Measurements from ENCODE around the gene SLC6A19.

SLC6A19 gene

GRCh38 chr5:1253456-1254105 is 52.2 kb downstream of the SLC6A19 start:
- H3K4me3 ChIP-seq (ENCODE audit: insufficient read depth, low read depth, low read length): no peak overlapping the region
- 94 to 97% methylated on average over 33 of the region's 33 CpGs for WGBS, 2 experiments
- H3K9me3 ChIP-seq (ENCODE audit: control insufficient read depth, low read length): no peaks in the 10 kb centered on the region
- no peaks in the 10 kb centered on the region for H3K36me3 ChIP-seq (ENCODE audit: control insufficient read depth, insufficient read depth, low read length)
- no peak overlapping the region for H3K27ac ChIP-seq (ENCODE audit: insufficient read depth, low read depth, low read length, poor library complexity, severe bottlenecking)
- H3K27me3 ChIP-seq (ENCODE audit: control insufficient read depth, insufficient read depth, low read length, poor library complexity, severe bottlenecking): no peaks in the 10 kb centered on the region
- H3K4me1 ChIP-seq (ENCODE audit: control insufficient read depth, insufficient read depth, low read length): no peaks in the 10 kb centered on the region

GRCh38 chr5:1254196-1254595 is 52.8 kb downstream of the SLC6A19 start:
- H3K27me3 ChIP-seq (ENCODE audit: control insufficient read depth, insufficient read depth, low read length, poor library complexity, severe bottlenecking): no peaks in the 10 kb centered on the region
- H3K9me3 ChIP-seq (ENCODE audit: control insufficient read depth, low read length): no peaks in the 10 kb centered on the region
- no peak overlapping the region for H3K4me3 ChIP-seq (ENCODE audit: insufficient read depth, low read depth, low read length)
- H3K27ac ChIP-seq (ENCODE audit: insufficient read depth, low read depth, low read length, poor library complexity, severe bottlenecking): no peak overlapping the region
- H3K36me3 ChIP-seq (ENCODE audit: control insufficient read depth, insufficient read depth, low read length): no peaks in the 10 kb centered on the region
- WGBS, 2 experiments: 94 to 95% methylated on average over 19 of the region's 19 CpGs
- no peaks in the 10 kb centered on the region for H3K4me1 ChIP-seq (ENCODE audit: control insufficient read depth, insufficient read depth, low read length)

GRCh38 chr5:1255081-1255561 is 53.7 kb downstream of the SLC6A19 start:
- Histone ChIP-seq H3K27ac (ENCODE audit: insufficient read depth, low read depth, low read length, poor library complexity, severe bottlenecking) (no peak overlapping the region), H3K4me3 (ENCODE audit: insufficient read depth, low read depth, low read length) (no peak overlapping the region), H3K36me3 (ENCODE audit: control insufficient read depth, insufficient read depth, low read length) (no peaks in the 10 kb centered on the region), H3K27me3 (ENCODE audit: control insufficient read depth, insufficient read depth, low read length, poor library complexity, severe bottlenecking) (no peaks in the 10 kb centered on the region), H3K4me1 (ENCODE audit: control insufficient read depth, insufficient read depth, low read length) (no peaks in the 10 kb centered on the region), H3K9me3 (ENCODE audit: control insufficient read depth, low read length) (no peaks in the 10 kb centered on the region)
- WGBS, 2 experiments: 90 to 91% methylated on average over 16 of the region's 16 CpGs

DNA sequence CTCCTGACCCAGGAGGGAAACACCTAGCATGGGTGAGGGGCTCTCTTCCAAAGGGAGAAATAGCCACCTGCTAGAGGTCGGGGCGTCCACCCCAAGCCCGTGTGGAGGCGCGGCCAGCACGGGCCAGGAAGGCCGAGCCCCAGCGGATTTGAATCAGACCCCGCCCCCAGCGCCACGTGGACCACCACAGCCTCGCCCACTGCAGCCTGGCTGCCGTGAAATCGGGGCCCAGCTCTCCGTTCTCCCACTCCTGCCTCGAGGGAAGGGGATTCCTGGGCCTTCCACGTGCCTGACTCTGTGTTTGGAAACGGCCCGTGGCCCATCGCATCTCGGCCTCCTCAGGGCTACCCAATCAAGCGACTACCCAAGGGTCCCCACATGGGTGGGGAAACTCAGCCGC is 55.4 kb downstream of the SLC6A19 start:
- Histone ChIP-seq H3K4me3 (ENCODE audit: insufficient read depth, low read depth, low read length) (no peak overlapping the region), H3K36me3 (ENCODE audit: control insufficient read depth, insufficient read depth, low read length) (no peaks in the 10 kb centered on the region), H3K9me3 (ENCODE audit: control insufficient read depth, low read length) (no peaks in the 10 kb centered on the region), H3K4me1 (ENCODE audit: control insufficient read depth, insufficient read depth, low read length) (no peaks in the 10 kb centered on the region), H3K27ac (ENCODE audit: insufficient read depth, low read depth, low read length, poor library complexity, severe bottlenecking) (no peak overlapping the region), H3K27me3 (ENCODE audit: control insufficient read depth, insufficient read depth, low read length, poor library complexity, severe bottlenecking) (no peaks in the 10 kb centered on the region)
- WGBS, 2 experiments: 89% methylated on average over 23 of the region's 23 CpGs

DNA sequence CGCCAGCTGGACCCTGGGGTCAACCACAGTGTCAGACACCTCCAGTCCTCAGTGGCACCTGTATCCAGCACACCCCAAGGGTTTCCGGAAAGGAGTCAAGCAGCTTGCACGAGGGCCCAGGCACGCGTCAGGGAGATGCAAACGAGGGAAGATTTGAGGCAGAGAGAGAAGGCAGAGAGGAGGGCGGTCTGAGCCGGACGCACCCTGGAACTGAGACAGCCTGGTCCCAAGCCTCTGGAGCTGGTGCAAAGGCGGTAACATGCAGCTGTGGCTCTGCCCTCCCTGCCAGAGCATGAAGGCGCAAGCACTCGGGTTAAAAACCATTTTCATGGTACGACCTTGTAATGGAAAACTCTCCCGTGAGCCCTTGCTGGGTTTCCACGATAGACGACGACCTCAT is 56.0 kb downstream of the SLC6A19 start:
- WGBS, 2 experiments: 89 to 90% methylated on average over 17 of the region's 17 CpGs

DNA sequence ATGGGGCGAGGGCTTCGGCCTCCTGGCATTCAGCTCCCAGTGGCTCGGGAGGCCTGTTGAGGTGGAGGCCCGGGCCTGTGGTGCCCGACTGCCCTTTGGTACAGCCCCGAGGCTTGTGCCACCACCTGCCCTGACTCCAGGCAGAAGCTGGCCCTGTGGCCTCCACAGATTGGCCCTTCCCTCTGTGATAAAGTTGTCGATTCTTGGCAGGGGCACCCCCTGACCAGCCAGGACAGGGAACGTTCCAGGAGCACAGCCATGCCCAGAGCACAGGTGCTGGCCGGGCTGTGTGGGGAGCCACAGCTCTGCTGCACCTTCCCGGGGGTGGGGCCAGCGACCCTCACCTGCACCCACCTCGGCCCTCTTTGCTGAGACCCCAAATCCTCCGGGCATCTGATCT is 56.4 kb downstream of the SLC6A19 start:
- 94 to 96% methylated on average over 13 of the region's 13 CpGs for WGBS, 2 experiments

More for the DNA sequence above, 56.0 kb downstream of the SLC6A19 start:
- no peak overlapping the region for H3K27ac ChIP-seq (ENCODE audit: insufficient read depth, low read depth, low read length, poor library complexity, severe bottlenecking)
- H3K4me1 ChIP-seq (ENCODE audit: control insufficient read depth, insufficient read depth, low read length): no peaks in the 10 kb centered on the region
- H3K27me3 ChIP-seq (ENCODE audit: control insufficient read depth, insufficient read depth, low read length, poor library complexity, severe bottlenecking): no peaks in the 10 kb centered on the region
- no peaks in the 10 kb centered on the region for H3K9me3 ChIP-seq (ENCODE audit: control insufficient read depth, low read length)
- no peaks in the 10 kb centered on the region for H3K36me3 ChIP-seq (ENCODE audit: control insufficient read depth, insufficient read depth, low read length)
- no peak overlapping the region for H3K4me3 ChIP-seq (ENCODE audit: insufficient read depth, low read depth, low read length)

DNA sequence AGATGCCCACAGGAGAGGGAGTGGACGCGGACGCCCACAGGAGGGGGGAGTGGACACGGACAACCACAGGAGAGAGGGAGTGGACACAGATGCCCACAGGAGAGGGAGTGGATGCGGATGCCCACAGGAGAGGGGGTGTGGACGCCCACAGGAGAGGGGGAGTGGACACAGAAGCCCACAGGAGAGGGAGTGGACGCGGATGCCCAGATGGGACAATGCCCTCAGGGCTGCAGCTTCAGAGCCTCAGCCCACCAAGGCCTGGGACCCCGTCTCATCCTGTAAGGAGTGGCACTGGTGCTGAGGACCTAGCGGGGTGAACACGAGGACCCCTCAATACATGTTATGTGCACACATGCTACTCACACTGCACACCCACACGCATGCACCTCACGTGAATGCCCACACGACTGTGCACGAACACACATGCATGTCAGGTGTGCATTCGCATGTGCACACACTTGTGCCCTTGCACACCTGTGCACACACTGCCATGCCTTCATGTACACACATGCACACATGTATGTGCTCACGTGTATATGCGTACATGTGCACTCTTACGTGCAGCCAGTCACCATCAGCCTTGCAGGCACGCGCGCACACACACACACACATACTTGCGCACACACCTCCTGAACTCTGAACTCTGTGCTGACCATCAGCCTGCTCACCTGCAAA is 58.5 kb downstream of the SLC6A19 start:
- no peak overlapping the region for H3K27ac ChIP-seq (ENCODE audit: insufficient read depth, low read depth, low read length, poor library complexity, severe bottlenecking)
- no peaks in the 10 kb centered on the region for H3K27me3 ChIP-seq (ENCODE audit: control insufficient read depth, insufficient read depth, low read length, poor library complexity, severe bottlenecking)
- H3K4me1 ChIP-seq (ENCODE audit: control insufficient read depth, insufficient read depth, low read length): no peaks in the 10 kb centered on the region
- no peaks in the 10 kb centered on the region for H3K36me3 ChIP-seq (ENCODE audit: control insufficient read depth, insufficient read depth, low read length)
- no peak overlapping the region for H3K4me3 ChIP-seq (ENCODE audit: insufficient read depth, low read depth, low read length)
- 95% methylated on average over 23 of the region's 23 CpGs for WGBS, 2 experiments
- H3K9me3 ChIP-seq (ENCODE audit: control insufficient read depth, low read length): no peaks in the 10 kb centered on the region

More for the DNA sequence above, 56.4 kb downstream of the SLC6A19 start:
- H3K27me3 ChIP-seq (ENCODE audit: control insufficient read depth, insufficient read depth, low read length, poor library complexity, severe bottlenecking): no peaks in the 10 kb centered on the region
- no peaks in the 10 kb centered on the region for H3K4me1 ChIP-seq (ENCODE audit: control insufficient read depth, insufficient read depth, low read length)
- H3K27ac ChIP-seq (ENCODE audit: insufficient read depth, low read depth, low read length, poor library complexity, severe bottlenecking): no peak overlapping the region
- H3K9me3 ChIP-seq (ENCODE audit: control insufficient read depth, low read length): no peaks in the 10 kb centered on the region
- H3K36me3 ChIP-seq (ENCODE audit: control insufficient read depth, insufficient read depth, low read length): no peaks in the 10 kb centered on the region
- no peak overlapping the region for H3K4me3 ChIP-seq (ENCODE audit: insufficient read depth, low read depth, low read length)

DNA sequence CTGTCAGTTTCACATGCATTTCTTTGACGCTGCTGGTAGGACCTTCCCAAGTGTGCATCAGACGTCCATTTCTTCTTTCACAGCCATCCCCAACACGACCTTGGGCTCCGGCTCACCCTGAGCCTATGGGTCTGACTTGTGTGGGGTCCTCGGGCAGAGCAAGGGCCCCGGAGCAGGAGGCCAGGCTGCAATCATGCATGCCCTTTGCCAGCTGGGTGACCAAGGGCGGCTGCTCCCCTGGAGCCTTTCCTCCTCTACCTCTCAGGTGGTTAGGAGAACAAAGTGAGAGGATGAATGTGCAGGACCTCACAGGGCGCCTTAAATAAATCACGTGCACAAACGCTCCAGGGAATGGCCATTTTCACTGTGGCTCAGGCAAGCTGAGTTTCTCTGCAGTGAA is 60.2 kb downstream of the SLC6A19 start:
- WGBS, 2 experiments: 91 to 94% methylated on average over 10 of the region's 10 CpGs
- Histone ChIP-seq H3K36me3 (ENCODE audit: control insufficient read depth, insufficient read depth, low read length) (no peaks in the 10 kb centered on the region), H3K27ac (ENCODE audit: insufficient read depth, low read depth, low read length, poor library complexity, severe bottlenecking) (no peak overlapping the region), H3K9me3 (ENCODE audit: control insufficient read depth, low read length) (no peaks in the 10 kb centered on the region), H3K4me1 (ENCODE audit: control insufficient read depth, insufficient read depth, low read length) (no peaks in the 10 kb centered on the region), H3K27me3 (ENCODE audit: control insufficient read depth, insufficient read depth, low read length, poor library complexity, severe bottlenecking) (no peaks in the 10 kb centered on the region), H3K4me3 (ENCODE audit: insufficient read depth, low read depth, low read length) (no peak overlapping the region)

DNA sequence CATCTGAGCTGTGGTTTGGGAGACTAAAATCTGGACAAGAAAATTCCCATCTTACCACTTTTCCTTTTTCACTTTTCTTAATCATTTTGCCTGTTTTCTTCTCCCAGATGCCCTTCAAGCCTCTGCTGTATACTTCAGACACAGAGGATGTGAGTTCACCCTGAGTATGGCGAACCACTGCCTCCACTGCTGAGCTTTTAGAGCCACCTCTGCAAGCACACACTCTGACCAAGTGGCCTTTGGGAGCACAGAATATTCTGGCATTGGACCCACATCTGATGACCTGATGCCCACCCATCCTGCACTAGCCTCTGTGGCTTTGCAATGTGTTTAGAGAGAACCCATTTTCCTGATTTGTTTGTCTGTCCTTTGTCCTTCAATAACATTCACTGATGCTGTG is 61.0 kb downstream of the SLC6A19 start:
- H3K27me3 ChIP-seq (ENCODE audit: control insufficient read depth, insufficient read depth, low read length, poor library complexity, severe bottlenecking): no peaks in the 10 kb centered on the region
- H3K4me1 ChIP-seq (ENCODE audit: control insufficient read depth, insufficient read depth, low read length): no peaks in the 10 kb centered on the region
- H3K4me3 ChIP-seq (ENCODE audit: insufficient read depth, low read depth, low read length): no peak overlapping the region
- H3K27ac ChIP-seq (ENCODE audit: insufficient read depth, low read depth, low read length, poor library complexity, severe bottlenecking): no peak overlapping the region
- H3K36me3 ChIP-seq (ENCODE audit: control insufficient read depth, insufficient read depth, low read length): no peaks in the 10 kb centered on the region
- H3K9me3 ChIP-seq (ENCODE audit: control insufficient read depth, low read length): no peaks in the 10 kb centered on the region
- 91 to 98% methylated on average over 1 of the region's 1 CpG for whole genome bisulfite sequencing, 2 experiments

DNA sequence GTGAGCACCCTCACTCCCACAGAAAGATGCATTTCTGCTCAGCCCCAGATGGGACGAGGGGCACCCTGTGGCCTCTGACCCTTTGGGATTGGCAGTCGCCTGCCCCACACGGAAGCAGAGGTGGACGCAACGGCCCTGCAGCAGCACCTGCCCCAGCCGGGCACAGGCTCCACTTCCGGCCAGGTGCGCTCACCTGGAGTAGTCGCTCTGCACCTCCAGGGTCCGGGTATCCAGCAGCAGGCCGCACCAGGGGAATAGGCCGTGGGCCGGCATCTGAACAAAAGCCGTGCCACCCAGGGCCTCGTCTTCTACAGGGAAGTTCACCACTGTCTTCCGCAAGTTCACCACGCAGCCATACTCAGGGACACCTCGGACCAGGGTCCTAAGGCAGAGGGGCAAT is 62.8 kb downstream of the SLC6A19 start:
- 94 to 97% methylated on average over 18 of the region's 18 CpGs for WGBS, 2 experiments
- Histone ChIP-seq H3K36me3 (ENCODE audit: control insufficient read depth, insufficient read depth, low read length) (no peaks in the 10 kb centered on the region), H3K4me1 (ENCODE audit: control insufficient read depth, insufficient read depth, low read length) (no peaks in the 10 kb centered on the region), H3K27ac (ENCODE audit: insufficient read depth, low read depth, low read length, poor library complexity, severe bottlenecking) (no peak overlapping the region), H3K27me3 (ENCODE audit: control insufficient read depth, insufficient read depth, low read length, poor library complexity, severe bottlenecking) (no peaks in the 10 kb centered on the region), H3K4me3 (ENCODE audit: insufficient read depth, low read depth, low read length) (no peak overlapping the region), H3K9me3 (ENCODE audit: control insufficient read depth, low read length) (no peaks in the 10 kb centered on the region)
